HG03460 (cell line): Measurements from ENCODE around the gene KDELR1.

ENCODE experiments used
- ATAC-seq: cut with Tn5 transposase; IDR thresholded peaks from one replicate; pipeline ENCODE4 v1.9.1; 2021; ENCODE audit not compliant: unreplicated experiment

KDELR1 gene

GRCh38 chr19:48342841-48343540 lies 48.4 kb downstream of the KDELR1 start:
- no peak for ATAC-seq

- ATAC-seq = no peak
Measured at GRCh38 chr19:48342414-48342738, 49.0 kb downstream of the KDELR1 start.

GRCh38 chr19:48341515-48342413 lies 49.6 kb downstream of the KDELR1 start:
- no peak for ATAC-seq

GRCh38 chr19:48340995-48341394 lies 50.4 kb downstream of the KDELR1 start:
- ATAC-seq = no peak

DNA sequence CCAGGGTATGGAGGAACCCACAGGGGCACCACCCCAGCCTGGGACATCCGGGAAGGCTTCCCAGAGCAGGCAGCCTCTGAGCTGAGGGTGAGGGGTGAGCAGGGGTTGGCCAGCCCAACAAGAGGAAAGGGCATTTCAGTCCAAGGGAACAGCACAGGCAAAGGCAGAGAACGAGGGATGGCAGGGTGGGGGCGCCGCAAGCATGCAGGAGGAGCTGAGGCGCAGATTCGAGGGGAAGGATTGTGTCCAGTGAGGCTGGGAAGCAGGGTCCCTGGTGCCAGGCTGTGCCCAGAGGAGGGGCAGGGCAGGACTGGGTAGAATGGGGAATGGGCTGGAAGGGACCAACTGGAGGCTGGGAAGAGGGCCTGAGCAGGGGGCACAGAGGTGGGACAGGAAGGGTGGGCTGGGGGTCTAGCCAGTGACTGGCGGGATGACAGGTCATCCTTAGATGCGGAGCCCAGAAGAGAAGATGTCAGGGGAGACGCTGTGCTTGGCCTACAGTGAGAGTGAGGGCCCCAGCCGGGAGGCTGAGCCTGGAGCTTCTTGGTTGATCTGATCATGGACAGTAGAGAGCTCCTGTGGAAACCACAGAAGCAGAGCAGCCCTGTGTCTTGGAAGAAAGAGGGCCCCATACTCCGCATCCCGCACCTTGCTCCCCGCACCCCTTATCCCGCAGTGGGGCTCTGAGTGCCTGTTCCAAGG lies 52.4 kb downstream of the KDELR1 start:
- ATAC-seq = no peak

- ATAC-seq = no peak
Measured at GRCh38 chr19:48338253-48338755, 53.0 kb downstream of the KDELR1 start.

DNA sequence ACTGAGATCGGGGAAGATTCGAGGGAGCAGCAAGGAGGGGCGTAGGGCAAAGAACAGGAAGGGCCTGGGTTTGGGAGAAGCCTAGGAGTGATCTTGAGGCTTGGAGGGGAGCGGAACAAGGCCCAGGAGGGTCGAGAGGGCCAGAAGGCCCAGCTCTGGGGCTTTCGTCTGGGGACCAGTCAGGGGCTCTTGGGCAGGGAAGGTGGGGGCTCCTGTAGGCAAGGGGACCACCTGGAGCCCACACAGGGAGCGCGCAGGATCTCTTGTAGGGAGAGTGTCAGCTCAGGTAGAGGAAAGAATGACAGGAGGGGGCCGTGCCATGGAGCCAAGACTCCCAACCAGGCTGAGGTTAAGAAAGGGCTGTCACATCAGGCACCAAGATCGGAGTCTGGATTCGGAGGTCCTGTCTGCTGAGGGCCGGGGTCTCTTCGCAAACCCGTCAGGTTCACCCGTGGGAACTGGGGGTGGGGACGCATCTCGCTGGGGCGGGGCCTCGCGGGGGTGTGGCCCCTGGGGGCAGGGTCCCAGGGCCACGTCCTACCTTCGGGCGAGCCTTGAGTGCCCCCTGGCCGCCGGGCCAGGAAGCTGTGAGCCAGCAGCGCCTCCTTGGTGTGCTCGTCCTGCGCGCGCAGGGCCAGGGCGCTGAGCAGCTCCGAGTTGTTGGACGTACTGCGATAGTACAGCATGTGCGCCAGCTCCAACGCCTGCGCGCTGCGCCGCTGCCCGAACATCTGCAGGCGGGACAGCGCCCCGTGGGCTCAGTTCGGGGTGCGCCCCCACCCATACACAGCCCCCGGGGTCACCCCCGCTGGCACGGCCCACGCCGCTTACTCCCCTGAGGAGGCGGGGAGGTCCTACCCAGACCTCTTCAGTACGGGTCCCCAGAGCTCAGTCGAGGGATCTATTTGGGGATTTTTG lies 57.6 kb downstream of the KDELR1 start:
- ATAC-seq = peak; percentile 40

- ATAC-seq = peak; percentile 56
Measured at GRCh38 chr19:48332662-48333466, 58.5 kb downstream of the KDELR1 start.
